Measurements from ENCODE around the gene CDK19. TPM values are rescaled to one million over a fixed set of nuclear protein-coding genes. Genes with fewer than 3 reads are reported as not detected.

CDK19 gene
- total and polyA plus RNA-seq, 10 of the 15 experiments (the other 5 are each of a cell fraction or from before 2014, with no cell fraction given): 4.6 to 21.4 (median 12.4) TPM

GRCh38 chr6:110674096-110674495 lies 141.2 kb downstream of the CDK19 start (continued):
- TF ChIP-seq GATAD2B (conservative IDR thresholded peaks at IDR 0.05; ENCODE audit: low read depth): no peak
- no peak for TF ChIP-seq KAT2A (conservative IDR thresholded peaks at IDR 0.05; ENCODE audit: control insufficient read depth, low read depth, low read length)
- TF ChIP-seq ZNF207 (IDR thresholded peaks at IDR 0.05; ENCODE audit: borderline replicate concordance): no peak
- TF ChIP-seq KDM1A (IDR thresholded peaks at IDR 0.05; ENCODE audit: borderline replicate concordance): no peak

DNA sequence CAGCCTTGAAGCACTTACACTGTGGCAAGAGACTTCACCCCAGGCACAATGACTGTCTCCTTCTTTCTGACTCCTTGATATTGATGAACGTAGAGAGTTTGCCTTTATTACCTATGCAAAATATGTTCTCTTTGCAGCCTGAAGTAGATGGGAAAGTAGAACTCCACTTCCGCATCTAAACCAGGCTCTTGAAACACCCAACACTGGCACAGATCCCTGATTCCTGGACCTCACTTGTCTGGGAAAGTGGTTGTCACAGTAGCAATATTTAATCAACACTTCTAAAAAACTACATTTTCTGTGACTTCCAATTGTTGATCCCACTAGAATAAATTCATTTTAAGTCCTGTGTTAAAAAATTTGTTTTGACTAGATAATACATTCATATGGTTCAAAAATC lies 143.1 kb downstream of the CDK19 start:
- Histone ChIP-seq H3K4me1 (ENCODE audit: control insufficient read depth, insufficient read depth, low read length) (no peaks in the 10 kb centered on the region), H3K79me2 (ENCODE audit: control insufficient read depth, insufficient read depth, low read length) (no peaks in the 10 kb centered on the region), H3K4me3 (no peak overlapping the region), H4K20me1 (ENCODE audit: control insufficient read depth, insufficient read depth) (no peaks in the 10 kb centered on the region), H3K36me3 (ENCODE audit: control insufficient read depth in 2 of 2, insufficient read depth in 2 of 2, low read length in 1 of 2) (no peaks in the 10 kb centered on the region; a peak in 1 of 4 replicates), H3K27me3 (replicated peaks in 1 of 2; ENCODE audit: control insufficient read depth in 2 of 2, insufficient read depth in 2 of 2, low read length in 1 of 2) (no peaks in the 10 kb centered on the region), H3K9ac (ENCODE audit: control insufficient read depth, insufficient read depth, low read length) (no peak overlapping the region), H3K27ac (ENCODE audit: control insufficient read depth, insufficient read depth) (no peak overlapping the region), H2AFZ (ENCODE audit: control insufficient read depth, low read depth, low read length) (no peak overlapping the region), H3K4me2 (ENCODE audit: control insufficient read depth, insufficient read depth) (no peak overlapping the region), H3K9me3 (replicated peaks; ENCODE audit: control insufficient read depth, insufficient read depth, low read length) (no peaks in the 10 kb centered on the region)
- RAD21 ChIA-PET (ENCODE audit: unreplicated experiment): no interaction called here
- CTCF ChIA-PET: no interaction called here
- DNase-seq (ENCODE audit: low read depth, low spot score) (no peak), ATAC-seq (no peak), FAIRE-seq (no peak)
- SMC1A ChIA-PET (ENCODE audit: uncharacterized antibody, unreplicated experiment): interaction anchor here (1.1 kb wide), 1 partner anchor 10 kb away, joined by 4 read pairs; no protein-coding TSS in a partner anchor
- no TSS peak for BruUV-seq (replicated peaks)
- intact Hi-C loops (cut with micrococcal nuclease; ENCODE audit: unreplicated experiment) (no loop called here), in situ Hi-C loops (cut with MboI) (no loop called here)
- POLR2A ChIA-PET: no interaction called here
- no peak for TF ChIP-seq PML (IDR thresholded peaks at IDR 0.05; ENCODE audit: low read length)
- TF ChIP-seq RAD21 (IDR thresholded peaks at IDR 0.05; ENCODE audit: insufficient read depth, low read depth, low read length): no peak
- TF ChIP-seq WRNIP1 (IDR thresholded peaks at IDR 0.05; ENCODE audit: borderline replicate concordance, low read depth, low read length): no peak
- no peak for TF ChIP-seq FOXK2 (IDR thresholded peaks at IDR 0.05)
- no peak for TF ChIP-seq NR2F1 (conservative IDR thresholded peaks at IDR 0.05)
- TF ChIP-seq, protein P1, sequence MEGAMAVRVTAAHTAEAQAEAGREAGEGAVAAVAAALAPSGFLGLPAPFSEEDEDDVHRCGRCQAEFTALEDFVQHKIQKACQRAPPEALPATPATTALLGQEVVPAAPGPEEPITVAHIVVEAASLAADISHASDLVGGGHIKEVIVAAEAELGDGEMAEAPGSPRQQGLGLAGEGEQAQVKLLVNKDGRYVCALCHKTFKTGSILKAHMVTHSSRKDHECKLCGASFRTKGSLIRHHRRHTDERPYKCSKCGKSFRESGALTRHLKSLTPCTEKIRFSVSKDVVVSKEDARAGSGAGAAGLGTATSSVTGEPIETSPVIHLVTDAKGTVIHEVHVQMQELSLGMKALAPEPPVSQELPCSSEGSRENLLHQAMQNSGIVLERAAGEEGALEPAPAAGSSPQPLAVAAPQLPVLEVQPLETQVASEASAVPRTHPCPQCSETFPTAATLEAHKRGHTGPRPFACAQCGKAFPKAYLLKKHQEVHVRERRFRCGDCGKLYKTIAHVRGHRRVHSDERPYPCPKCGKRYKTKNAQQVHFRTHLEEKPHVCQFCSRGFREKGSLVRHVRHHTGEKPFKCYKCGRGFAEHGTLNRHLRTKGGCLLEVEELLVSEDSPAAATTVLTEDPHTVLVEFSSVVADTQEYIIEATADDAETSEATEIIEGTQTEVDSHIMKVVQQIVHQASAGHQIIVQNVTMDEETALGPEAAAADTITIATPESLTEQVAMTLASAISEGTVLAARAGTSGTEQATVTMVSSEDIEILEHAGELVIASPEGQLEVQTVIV (IDR thresholded peaks at IDR 0.05; ENCODE audit: borderline replicate concordance, partially characterized antibody): no peak
- TF ChIP-seq ZNF207 (IDR thresholded peaks at IDR 0.05; ENCODE audit: borderline replicate concordance): no peak
- no peak for TF ChIP-seq HDAC2 (IDR thresholded peaks at IDR 0.05)
- WGBS (ENCODE audit: insufficient coverage, insufficient replicate concordance, low lambda C conversion rate, missing lambda C conversion rate): 93% methylated on average over 2 of the region's 2 CpGs

All from GM12878 (cell line).